UCSD-AML1 (cell line): ENCODE measurements around the gene FOXP1.

Source experiments
- DNase-seq: peaks from one replicate; lab custom pipeline; 2025; ENCODE audit not compliant: unreplicated experiment; lab: John Stamatoyannopoulos, UW

The FOXP1 gene

DNA sequence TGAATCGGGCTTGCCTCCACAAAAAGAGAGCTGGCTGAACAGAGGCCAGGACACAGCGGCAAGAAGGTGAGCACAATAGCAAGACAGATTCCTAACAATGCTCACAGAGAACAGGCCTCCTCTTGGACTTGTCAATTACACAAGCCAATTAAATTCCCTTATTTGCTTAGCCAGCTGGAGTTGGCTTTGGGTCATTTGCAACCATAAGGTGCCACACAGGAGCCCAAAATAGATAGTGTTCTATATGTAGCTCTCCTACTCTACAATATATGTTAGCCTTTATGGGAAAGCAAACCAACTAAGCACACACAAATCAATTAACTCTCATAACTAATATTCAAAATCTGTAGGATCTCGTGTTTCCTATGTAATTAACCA, 335.6 kb downstream of the FOXP1 start:
- no peak for DNase-seq

DNA sequence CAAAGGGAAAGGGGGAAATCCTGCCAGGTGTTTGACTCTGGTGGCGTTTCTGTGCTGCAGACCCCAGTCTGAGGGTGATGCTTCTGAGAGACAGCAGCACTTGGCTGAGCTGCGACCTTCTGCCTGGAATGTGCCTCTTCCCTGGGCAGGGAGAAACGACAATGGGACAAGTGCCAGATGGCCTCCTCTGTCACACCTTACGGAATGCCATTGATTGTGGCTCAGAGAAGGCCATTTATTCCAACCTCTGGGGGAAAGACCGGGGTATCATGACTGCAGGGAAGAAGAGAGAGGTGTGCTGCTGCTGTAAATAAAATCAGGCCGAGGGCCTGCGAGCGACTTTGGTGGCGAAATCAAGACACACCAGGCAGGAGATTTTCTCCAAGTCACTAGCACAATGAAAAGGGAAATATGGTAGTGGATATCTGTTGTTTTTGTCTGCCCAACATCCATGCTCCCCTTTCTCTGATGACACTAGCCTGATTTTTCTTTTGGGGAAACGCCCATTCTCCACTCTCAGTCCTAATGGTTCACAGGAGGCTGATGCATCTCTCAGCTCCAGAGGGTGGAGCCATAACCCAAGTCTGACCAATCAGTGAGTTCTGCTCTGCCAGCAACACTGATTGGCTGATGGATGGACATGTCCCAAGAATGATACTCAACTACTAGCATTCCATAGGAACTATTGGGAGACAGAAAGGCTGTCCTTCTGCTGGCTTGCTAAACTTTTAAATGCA, 336.1 kb downstream of the FOXP1 start:
- no peak for DNase-seq

DNA sequence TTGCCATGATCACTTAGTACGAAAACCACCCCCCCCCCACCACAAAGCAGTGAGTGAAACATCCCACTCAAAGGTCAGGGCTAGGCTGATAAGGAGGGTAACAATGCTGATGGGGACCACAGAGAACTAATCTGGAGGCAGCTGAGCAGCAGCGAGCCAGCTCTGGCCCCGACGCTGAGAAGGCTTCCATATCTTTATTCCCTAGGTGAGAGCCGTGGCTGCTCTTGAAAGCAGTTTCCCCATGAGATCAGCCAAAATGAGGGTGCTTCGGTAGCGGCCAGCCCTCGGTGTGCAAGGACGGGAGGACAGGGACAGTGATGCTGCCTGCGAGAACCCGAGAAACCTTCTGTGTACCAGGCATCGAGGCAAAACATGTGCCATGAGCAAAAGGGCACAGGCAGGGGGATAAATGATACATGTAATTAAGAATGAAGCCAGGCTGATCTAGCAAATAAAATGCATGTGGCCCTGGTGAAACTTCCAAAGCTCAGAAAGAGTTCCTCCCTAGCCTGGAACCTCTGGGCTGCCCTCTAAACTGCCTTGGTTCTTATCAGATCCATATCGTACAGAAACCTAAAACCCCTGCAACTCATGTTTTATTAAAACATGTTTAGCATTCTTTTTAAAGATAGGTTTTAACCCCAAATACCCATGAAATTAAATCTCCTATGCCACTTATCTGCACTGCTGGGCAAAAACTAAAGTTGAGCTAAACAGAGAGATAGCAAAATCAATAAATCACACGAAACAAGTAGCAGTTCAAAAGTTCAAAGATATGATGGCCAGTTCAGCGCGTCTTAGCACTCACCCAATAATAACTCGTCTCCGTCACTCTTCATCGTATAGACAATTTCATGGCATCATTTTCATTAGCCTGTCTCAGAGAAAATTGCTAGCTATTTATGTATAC, 337.3 kb downstream of the FOXP1 start:
- DNase-seq, result no peak

DNA sequence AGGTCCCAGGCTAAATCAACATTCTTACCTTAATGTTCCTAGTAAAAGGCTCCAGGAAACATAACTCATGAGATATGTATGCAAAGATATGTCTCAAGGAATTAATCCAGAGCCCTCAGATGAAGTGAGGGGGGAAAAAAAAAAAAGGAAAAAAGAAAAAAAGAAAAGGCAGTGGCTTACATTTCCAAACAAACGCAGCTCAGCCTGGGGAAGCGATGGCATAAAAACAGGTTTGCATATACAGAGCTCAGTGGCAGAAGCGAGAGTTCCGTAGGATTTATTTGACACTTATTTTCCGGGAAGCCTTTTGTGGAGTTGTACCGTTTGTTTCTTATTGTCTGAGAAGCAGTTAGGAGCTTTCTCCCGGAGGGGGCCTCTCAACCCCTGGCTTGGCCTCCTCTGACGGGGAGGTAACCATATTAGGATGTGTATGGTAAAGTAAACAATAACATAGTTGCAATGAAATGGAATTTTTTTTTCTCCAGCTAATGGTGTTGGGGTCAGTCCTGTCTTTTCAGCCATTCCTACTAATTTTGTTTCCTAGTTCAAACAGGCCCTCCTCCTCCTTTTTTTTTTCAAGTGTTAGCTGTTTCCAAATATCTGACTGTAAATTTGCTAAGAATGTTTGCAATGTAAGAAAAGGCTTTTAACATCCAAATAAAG, 338.6 kb downstream of the FOXP1 start:
- DNase-seq, result no peak

DNA sequence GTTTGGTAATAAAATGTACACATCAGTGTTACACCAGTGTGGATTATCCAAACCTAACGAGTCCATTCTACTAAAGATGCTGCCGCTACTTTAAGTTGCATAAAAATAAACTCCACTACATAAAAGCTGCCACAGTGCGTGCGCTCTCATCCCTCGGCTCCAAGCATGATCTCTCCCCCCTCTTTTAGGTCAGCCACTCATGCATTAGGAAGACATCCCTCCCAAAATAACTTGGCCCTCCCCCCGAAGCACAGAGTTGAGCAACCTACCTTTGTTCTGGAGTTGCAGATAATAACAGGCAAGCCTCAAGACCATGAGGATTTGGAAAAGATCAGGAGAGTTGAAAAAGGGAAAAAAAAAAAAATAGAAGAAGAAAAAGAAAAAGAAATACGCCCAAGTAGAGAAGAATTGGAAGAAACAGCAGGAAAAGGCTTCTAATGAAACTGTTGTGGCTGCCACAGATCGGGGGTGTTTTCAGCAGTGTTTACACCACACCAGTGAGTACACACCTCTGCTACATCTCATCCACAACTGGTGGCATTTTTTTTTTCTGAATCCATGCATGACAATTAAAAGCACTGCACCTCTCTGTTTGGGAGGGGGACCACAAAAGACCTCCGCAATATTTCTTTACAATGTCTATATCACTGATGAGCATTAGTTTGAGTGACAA, 339.2 kb downstream of the FOXP1 start:
- no peak for DNase-seq

DNA sequence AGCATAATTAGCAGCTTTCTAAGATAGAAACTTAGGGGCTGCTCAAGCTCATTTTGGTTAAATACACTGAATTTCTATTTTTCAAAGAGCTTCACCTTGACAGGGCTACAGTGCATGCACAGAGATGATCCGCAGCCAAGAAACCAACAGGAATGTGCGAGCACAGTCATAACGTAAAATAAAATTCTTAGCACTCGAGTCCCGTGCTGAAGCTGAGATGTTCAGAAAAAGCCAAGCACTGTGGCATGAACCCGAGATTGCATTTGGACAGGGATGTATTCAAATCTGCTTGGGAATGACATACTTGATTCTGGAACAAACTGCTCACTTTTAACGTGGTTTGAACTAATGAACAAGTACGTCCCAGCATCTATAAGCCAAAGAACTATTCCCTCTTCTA, 340.3 kb downstream of the FOXP1 start:
- DNase-seq, result no peak

DNA sequence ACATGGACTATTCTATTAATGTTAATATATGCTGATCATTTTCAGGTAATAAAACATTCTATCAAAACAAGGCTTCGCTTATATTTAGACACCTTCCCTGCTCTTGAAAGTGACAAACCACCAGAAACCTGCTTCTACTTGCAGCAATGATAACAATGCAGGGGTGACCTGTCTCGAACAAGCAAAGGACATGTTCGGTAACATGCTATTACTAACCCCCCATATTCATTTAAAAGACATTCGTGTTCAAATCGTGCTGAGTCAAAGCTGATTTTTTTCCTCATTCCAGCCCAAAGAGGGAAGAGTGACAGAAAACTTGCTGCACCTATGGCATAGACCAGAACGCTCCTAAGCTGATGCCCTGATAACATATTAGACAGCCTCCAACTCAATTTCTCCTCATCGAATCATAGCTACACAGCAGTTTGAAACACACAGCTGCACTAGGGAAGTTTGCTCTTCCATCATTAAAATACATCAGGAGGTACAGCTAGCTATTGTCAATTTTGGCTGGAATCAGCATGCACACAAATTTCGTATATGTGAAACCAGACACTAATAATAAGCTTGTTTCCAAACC, 341.5 kb downstream of the FOXP1 start:
- DNase-seq, result no peak

DNA sequence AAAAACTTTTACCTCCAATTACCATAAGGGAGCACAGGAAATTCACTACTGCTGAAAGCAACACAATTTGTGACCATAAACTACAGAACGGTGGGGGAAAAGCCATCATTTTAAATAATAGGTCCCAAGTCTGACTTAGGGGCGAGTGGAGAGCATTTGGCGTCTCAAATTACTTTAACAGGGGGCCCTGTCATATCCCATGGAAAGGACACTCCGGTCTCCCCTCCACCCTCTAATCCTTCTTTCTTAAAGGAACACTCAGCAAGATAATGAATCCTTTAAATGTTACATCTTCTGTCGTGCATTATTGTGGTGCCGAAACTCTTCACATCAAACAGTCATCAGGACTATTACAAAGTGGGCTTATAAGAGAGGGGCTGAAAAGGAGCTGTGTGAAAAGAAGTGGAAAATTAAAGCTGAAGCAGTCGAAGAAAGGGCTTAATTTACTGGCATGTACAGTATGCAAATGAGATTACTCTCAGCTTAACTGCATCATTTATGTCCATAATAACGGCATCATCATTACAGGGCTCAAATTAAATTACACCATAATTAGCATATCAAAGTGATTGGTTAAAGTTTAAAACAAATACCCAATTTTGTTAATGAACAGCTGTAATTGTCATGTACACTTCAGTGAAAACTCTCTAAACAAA, 342.2 kb downstream of the FOXP1 start:
- no peak for DNase-seq

DNA sequence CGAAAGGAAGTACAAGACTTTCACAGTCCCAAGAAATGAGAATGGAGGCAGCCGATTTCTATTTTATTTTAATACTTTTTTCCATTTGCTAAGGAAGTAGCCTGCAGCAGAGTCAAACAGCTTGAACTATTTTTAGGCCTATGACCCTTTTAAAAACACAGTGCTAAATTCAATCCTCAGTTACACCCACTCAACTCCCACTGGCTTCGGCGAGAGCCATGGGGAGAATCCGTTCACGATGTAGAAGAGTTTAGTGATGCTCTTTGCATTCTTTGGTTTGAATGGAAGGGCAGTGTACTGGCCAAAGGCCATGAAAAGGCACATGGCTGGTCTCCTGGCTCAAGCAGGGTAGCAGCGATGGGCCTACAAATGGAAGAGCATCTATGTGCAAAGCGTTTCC, 343.5 kb downstream of the FOXP1 start:
- no peak for DNase-seq

DNA sequence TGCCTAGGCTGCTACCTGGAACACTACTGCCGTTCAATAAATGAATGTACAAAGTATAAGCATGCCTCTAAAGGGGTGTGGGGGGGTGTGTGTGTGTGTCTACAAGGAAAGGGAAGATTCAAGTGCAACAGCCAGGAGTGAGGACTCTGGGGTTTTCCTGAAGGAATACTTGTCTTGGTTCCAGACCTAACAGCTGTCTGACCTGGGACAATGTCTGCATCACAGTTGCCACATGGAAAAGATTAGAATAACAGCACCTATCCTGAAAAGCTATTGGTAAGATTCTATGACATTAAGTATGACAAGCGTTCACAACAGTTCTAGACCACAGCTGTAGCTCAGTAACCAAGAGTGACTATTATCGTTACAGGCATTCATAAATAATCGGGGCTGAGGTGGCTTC, 345.2 kb downstream of the FOXP1 start:
- DNase-seq, result no peak

DNA sequence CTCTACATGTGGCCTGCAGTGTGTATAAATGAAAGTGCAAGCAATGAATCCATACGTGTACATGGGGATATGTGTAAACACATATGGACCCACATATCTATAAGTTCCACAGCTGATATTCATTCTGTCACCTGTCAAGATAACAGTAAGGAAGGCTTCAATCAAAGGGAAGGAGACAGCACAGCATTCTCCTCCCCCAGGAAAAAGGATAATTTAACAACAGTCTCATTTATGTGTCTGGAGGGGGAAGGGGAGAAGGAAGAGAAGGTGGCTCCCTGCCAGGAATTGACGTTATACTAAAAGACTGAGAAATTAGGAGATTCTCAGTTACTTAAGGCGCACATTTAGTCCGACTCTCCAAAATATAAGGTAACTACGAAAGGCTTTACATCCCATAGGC, 345.9 kb downstream of the FOXP1 start:
- no peak for DNase-seq

DNA sequence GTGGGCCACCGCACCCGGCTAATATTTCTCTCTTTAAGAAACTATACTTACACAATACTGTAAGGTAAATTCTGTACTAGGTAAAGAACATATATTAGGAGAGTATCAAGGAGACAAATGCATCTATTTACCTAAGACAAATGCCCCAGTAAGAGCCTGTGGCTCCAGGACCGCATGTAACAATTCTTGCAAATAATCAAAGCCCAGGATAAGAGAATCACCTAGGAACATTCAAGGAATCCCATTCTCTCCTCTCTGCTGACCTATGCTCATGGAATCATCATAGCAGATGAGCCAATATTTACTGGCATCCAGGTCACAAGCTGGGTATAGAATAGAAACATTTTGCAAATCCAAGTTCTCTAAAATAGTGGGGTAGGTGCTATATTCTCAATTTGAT, 347.7 kb downstream of the FOXP1 start:
- DNase-seq, result no peak

DNA sequence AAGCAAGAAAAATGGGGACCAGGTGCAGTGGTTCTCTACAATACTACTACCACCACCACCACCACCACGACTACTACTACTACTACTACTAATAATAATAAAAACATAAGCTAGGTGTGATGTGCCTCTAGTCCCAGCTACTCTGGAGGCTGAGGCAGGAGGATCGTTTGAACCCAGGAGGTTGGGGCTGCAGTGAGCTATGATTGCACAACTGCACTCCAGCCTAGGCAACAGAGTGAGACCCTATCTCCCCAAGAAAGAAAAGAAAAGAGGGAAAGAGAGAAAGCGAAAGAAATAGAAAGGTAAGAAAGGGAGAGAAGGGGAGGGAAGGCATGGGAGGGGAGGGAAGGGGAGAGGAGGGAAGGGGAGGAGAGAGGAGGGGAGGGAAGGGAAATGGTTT, 350.6 kb downstream of the FOXP1 start:
- DNase-seq, result no peak

DNA sequence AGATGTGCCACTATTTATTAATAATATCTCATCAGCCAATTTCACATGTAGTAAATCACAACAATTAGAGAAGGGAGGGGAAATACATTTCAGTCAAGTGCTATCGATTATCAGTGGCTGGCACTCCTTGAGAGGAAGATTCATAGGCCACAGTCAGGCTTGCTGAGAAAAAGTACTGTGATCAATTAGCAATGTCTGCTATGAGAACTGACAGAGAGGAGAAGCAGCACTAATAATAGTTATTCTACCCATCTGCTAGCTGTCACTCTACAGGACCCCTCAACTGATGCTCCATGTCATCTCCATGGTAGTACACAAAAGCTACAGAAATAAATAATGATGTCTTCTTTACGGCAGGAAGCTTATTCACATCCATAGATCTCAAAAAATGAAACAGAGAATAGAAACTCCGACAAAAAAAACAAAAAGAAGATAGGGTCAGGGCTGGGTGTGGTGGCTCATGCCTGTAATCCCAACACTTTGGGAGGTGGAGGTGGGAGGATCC, 351.3 kb downstream of the FOXP1 start:
- DNase-seq, result no peak

DNA sequence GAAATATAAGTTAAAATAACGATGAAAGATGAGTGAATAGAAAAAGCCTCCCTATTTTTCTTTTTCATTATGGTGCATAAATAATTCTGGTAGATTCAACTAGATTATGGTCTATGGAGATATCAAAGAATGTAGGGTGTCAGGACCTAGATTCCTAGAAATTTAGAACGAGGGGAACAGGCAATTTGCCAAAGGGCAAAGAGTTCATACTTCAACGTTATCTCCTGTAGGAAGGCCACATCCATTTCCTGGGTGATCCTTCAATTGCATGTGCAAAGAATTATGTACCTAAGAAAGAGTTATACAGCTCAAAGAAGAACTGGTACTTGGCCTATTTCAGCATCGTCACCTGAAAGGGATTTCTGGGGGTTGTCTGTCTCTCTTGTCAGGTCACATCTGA, 351.8 kb downstream of the FOXP1 start:
- DNase-seq, result no peak

DNA sequence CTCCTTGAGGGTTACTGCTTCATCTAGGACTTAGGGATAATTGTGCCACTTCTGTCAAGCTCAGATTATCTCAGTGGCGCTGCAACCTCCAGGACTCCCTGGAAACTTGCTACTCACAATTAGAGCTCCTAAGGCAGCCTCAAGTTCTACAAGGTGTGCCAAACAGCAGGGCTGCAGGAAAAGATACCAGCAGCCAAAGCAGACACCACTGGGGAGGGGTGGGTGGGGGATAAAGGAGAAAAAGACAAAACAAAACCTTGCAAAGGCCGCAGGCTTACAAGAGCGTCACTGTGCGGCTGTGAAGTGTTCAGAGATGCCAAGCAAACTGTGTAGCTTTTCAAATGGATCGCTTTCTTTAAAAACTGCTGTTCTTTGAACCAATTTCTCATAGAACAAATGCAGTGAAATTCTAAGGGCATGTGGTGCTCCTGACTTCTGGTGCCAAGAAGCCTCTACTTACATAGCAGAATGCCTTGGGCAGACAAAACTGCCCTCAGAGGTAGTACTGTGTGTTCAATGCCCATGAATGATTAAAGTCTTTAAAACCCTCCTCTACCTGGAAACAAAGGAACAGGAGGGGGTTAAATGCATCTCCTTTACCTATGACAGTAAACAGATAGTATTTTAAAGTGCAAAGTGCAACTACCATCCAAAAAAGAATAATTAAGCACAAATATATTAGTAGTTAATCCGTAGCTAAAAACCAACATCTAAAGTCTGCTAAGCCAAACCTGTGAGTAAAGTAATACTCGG, 353.4 kb downstream of the FOXP1 start:
- DNase-seq, result no peak

DNA sequence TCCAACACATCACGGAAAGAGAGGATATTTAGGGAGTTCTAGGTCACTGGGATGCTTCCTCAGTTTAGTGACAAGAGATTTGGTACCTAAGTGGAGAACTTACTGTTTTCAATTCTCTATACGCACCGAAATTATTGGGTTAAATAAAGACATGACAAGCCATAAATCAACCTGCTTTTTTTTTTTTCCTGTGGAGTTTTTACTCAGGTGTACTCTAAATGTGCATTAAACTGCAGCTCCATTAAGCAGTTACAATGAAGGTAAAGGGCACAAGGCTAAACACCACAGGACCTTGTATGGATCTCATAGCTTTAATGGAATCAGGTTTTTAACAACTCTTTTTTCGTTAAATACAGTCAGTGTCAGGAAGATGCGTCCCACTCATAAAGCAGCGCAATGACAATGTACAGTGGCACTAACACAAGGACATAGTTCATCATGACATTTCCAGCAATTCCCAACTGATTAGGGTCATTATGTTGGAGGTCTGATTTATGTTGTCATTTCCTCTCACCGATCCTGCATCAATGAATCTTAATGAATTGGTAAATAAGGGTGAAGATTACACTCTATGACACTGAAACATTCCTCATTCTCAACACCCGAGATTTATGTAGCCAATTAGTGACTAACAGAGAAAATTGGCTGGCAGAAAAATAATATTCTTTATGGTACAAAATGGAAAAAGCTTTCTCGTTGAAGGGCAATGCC, 355.2 kb downstream of the FOXP1 start:
- no peak for DNase-seq

DNA sequence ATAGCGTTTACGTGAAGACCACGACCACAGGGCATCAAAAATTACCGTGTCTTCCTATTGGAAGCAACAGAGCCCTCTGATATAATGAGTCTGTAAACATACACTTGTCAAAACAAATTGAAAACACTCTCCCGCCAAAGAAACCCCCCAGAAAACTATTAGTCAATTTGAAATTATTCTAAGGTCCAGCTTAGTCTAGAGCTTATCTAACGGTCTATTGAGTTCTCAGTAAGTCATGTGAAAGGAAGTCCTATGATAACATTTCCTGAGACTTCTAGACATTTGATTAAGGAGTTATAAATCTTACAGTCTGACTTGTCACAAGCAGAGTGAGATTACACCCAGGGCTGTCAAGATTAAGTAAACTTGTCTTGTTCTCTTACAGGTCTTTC, 356.3 kb downstream of the FOXP1 start:
- DNase-seq, result no peak
